SU-DHL-6 (cell line): Measurements from ENCODE around the gene KCNG1.

Source experiments
- H2AFZ ChIP-seq: fragments of 200-600 bp; sonication (generic); 2 replicates; pipeline ENCODE4 v1.6.1; 2014; ENCODE audit warnings: low read depth, mild to moderate bottlenecking, moderate library complexity, mixed read lengths, antibody characterized with exemption, low read length; ENCODE audit not compliant: severe bottlenecking
- H3F3A ChIP-seq: fragments of 200-600 bp; shearing (Covaris generic); 2 replicates; pipeline ENCODE4 v1.6.0; 2016; ENCODE audit warnings: antibody characterized with exemption, mild to moderate bottlenecking; ENCODE audit not compliant: insufficient read depth
- H3K27ac ChIP-seq: fragments of 200-600 bp; sonication (generic); 2 replicates; pipeline ENCODE4 v1.5.1; 2016; ENCODE audit warnings: low read depth, mild to moderate bottlenecking, low read length, moderate library complexity, mixed read lengths
- H3K27me3 ChIP-seq: fragments of 200-600 bp; sonication (generic), shearing (Covaris generic); 2 replicates; pipeline ENCODE4 v1.6.0; 2014; ENCODE audit warnings: mild to moderate bottlenecking, low read length
- H3K36me3 ChIP-seq: fragments of 200-600 bp; sonication (generic); 2 replicates; pipeline ENCODE4 v1.6.1; 2014; ENCODE audit warnings: mild to moderate bottlenecking, low read length, mixed read lengths
- H3K4me2 ChIP-seq: fragments of 300-600, 200-600 bp; shearing (Covaris generic), sonication (generic); 2 replicates; pipeline ENCODE4 v1.6.0; 2014; ENCODE audit warnings: low read length, low read depth, mild to moderate bottlenecking; ENCODE audit not compliant: poor library complexity, severe bottlenecking
- H3K4me3 ChIP-seq: fragments of 200-600 bp; sonication (generic); 2 replicates; pipeline ENCODE4 v1.5.1; 2014; ENCODE audit warnings: antibody characterized with exemption, low read length, mild to moderate bottlenecking, mixed read lengths; ENCODE audit not compliant: insufficient read depth, poor library complexity, severe bottlenecking
- H3K79me2 ChIP-seq: fragments of 200-600 bp; sonication (generic); 2 replicates; pipeline ENCODE4 v1.6.1; 2014; ENCODE audit warnings: mild to moderate bottlenecking, low read length, moderate library complexity; ENCODE audit not compliant: insufficient read depth
- H3K9ac ChIP-seq: fragments of 200-600 bp; sonication (generic); 2 replicates; pipeline ENCODE4 v1.7.0; 2014; ENCODE audit warnings: mild to moderate bottlenecking, low read length
- H3K9me2 ChIP-seq: fragments of 200-600 bp; sonication (generic); replicated peaks from 2 replicates; pipeline ENCODE4 v1.6.1; 2014; ENCODE audit warnings: low read length; ENCODE audit not compliant: insufficient read depth
- H3K9me3 ChIP-seq: fragments of 200-600 bp; sonication (generic); 2 replicates; pipeline ENCODE4 v1.6.1; 2014; ENCODE audit warnings: low read length, mixed read lengths; ENCODE audit not compliant: insufficient read depth
- H4K20me1 ChIP-seq: fragments of 200-600 bp; sonication (generic); 2 replicates; pipeline ENCODE4 v1.6.1; 2014; ENCODE audit warnings: low read depth, mild to moderate bottlenecking, antibody characterized with exemption, low read length, moderate library complexity, mixed read lengths
- CTCF ChIP-seq: fragments of 200-600 bp; sonication (generic); IDR thresholded peaks from one replicate; pipeline ENCODE4 v1.5.1; 2017; ENCODE audit warnings: antibody characterized with exemption, mild to moderate bottlenecking, low read length, moderate library complexity; ENCODE audit not compliant: insufficient read depth, poor library complexity, severe bottlenecking
- EZH2phosphoT487 ChIP-seq: fragments of 200-600 bp; sonication (generic), shearing (Covaris generic); conservative IDR thresholded peaks from 2 replicates; pipeline ENCODE4 v1.6.1; 2018; ENCODE audit warnings: mild to moderate bottlenecking, antibody characterized with exemption, low read length, moderate library complexity, mixed read lengths

KCNG1 gene

GRCh38 chr20:50993876-50994275 lies 29.0 kb downstream of the KCNG1 start:
- H3K9ac ChIP-seq: no peak overlapping the region
- H2AFZ ChIP-seq: no peak overlapping the region
- H3K79me2 ChIP-seq: no peaks in the 10 kb centered on the region
- H3K27me3 ChIP-seq: no peaks in the 10 kb centered on the region; the same call in 1 of the 2 replicates
- no peaks in the 10 kb centered on the region for H3K36me3 ChIP-seq
- no peaks in the 10 kb centered on the region for H3K9me2 ChIP-seq
- H3K9me3 ChIP-seq: no peaks in the 10 kb centered on the region
- TF ChIP-seq CTCF (no peak), EZH2phosphoT487 (no peak)
- H3F3A ChIP-seq: no peaks in the 10 kb centered on the region
- H3K4me2 ChIP-seq: no peak overlapping the region
- no peak overlapping the region for H3K4me3 ChIP-seq
- no peaks in the 10 kb centered on the region for H4K20me1 ChIP-seq
- no peak overlapping the region for H3K27ac ChIP-seq

- Histone ChIP-seq H3K36me3 (no peaks in the 10 kb centered on the region), H4K20me1 (no peaks in the 10 kb centered on the region), H2AFZ (peak overlapping the region; percentile 12), H3K9me3 (no peaks in the 10 kb centered on the region), H3K27ac (no peak overlapping the region), H3K9ac (no peak overlapping the region), H3K4me2 (no peak overlapping the region), H3F3A (no peaks in the 10 kb centered on the region), H3K9me2 (no peaks in the 10 kb centered on the region), H3K79me2 (no peaks in the 10 kb centered on the region), H3K27me3 (no peaks in the 10 kb centered on the region; the same call in 1 of the 2 replicates), H3K4me3 (no peak overlapping the region)
- TF ChIP-seq EZH2phosphoT487 (no peak), CTCF (peak; percentile 54)
Measured at GRCh38 chr20:50992733-50993457, 30.0 kb downstream of the KCNG1 start.

- no peak overlapping the region for H3K27ac ChIP-seq
- H2AFZ ChIP-seq: no peak overlapping the region
Measured at GRCh38 chr20:50992336-50992732, 30.6 kb downstream of the KCNG1 start.

More at GRCh38 chr20:50992336-50992732, 30.6 kb downstream of the KCNG1 start:
- H3K9ac ChIP-seq: no peak overlapping the region
- no peak overlapping the region for H3K4me3 ChIP-seq
- no peaks in the 10 kb centered on the region for H3K9me3 ChIP-seq
- H3F3A ChIP-seq: no peaks in the 10 kb centered on the region
- no peaks in the 10 kb centered on the region for H3K9me2 ChIP-seq
- H3K36me3 ChIP-seq: no peaks in the 10 kb centered on the region
- no peaks in the 10 kb centered on the region for H4K20me1 ChIP-seq
- no peaks in the 10 kb centered on the region; the same call in 1 of the 2 replicates for H3K27me3 ChIP-seq
- TF ChIP-seq EZH2phosphoT487 (no peak), CTCF (no peak)
- no peak overlapping the region for H3K4me2 ChIP-seq
- no peaks in the 10 kb centered on the region for H3K79me2 ChIP-seq
